Endothelial cell of umbilical vein (primary cell): ENCODE measurements around the gene FYTTD1. TPM values are rescaled to one million over a fixed set of nuclear protein-coding genes. Genes with fewer than 3 reads are reported as not detected.

ENCODE experiments used
- BruUV-seq: library from RNA; stranded (reverse); fragments of 400-500 nt; replicated peaks from 2 replicates; lab custom pipeline; 2021; lab: Mats Ljungman, UMichigan
- CTCF ChIA-PET: fragments of 300-600, 350-600 bp; sonication (Branson Sonifier 250); formaldehyde crosslinking; loops from one replicate; lab custom pipeline; 2021; ENCODE audit warnings: antibody characterized with exemption, inconsistent platforms; lab: Charles Lee
- POLR2A ChIA-PET: fragments of 300-600, 350-600 bp; sonication (Branson Sonifier 250); formaldehyde crosslinking; loops from one replicate; lab custom pipeline; 2021; ENCODE audit warnings: antibody characterized with exemption, inconsistent platforms; lab: Charles Lee
- DNase-seq: peaks from one replicate; pipeline ENCODE4 v3.0.0-alpha.2; 2011; ENCODE audit warnings: low read depth, low spot score
- FAIRE-seq: peaks from 2 replicates; lab custom pipeline; 2011; peaks lifted over from hg19 to GRCh38; lab: Jason Lieb, UNC
- H2AFZ ChIP-seq: 2 replicates; pipeline ENCODE4 v1.6.0; 2012; ENCODE audit warnings: low read depth, low read length, control low read depth, inconsistent platforms
- H3K27ac ChIP-seq: 2 replicates; pipeline ENCODE4 v1.5.1; 2011; ENCODE audit warnings: low read depth, mild to moderate bottlenecking, control low read depth, low read length, moderate library complexity; ENCODE audit not compliant: insufficient read depth
- H3K27me3 ChIP-seq, 2 experiments: 2 replicates each; pipeline versions ENCODE4 v1.6.0 to v1.6.1; 2011; ENCODE audit warnings: low read length in 2 of 2, mixed read lengths in 1 of 2; ENCODE audit not compliant: control insufficient read depth in 2 of 2, insufficient read depth in 2 of 2
- H3K36me3 ChIP-seq, 2 experiments: 2 replicates in 1 of 2; 3 replicates in 1 of 2; pipeline ENCODE4 v1.5.1; 2011; ENCODE audit warnings: low read length in 2 of 2, mild to moderate bottlenecking in 1 of 2, moderate library complexity in 1 of 2; ENCODE audit not compliant: control insufficient read depth in 2 of 2, insufficient read depth in 2 of 2; ENCODE audit errors: extremely low read depth in 1 of 2
- H3K4me1 ChIP-seq: 3 replicates; pipeline ENCODE4 v1.5.1; 2011; ENCODE audit warnings: mild to moderate bottlenecking, low read length; ENCODE audit not compliant: control insufficient read depth, insufficient read depth; ENCODE audit errors: extremely low read depth
- H3K4me2 ChIP-seq: 2 replicates; pipeline ENCODE4 v1.6.1; 2011; ENCODE audit warnings: low read length, control low read depth, mixed read lengths; ENCODE audit not compliant: insufficient read depth
- H3K4me3 ChIP-seq, 3 experiments: fragments of 200-600 bp in 1 of 3; sonication (generic), shearing (Covaris generic) in 1 of 3; replicated peaks in 1 of 3; 2 replicates each; pipeline ENCODE4 v1.5.1; 2011 to 2016; ENCODE audit warnings: control low read depth in 3 of 3, low read length in 3 of 3, mild to moderate bottlenecking in 2 of 3, inconsistent platforms in 1 of 3, low read depth in 1 of 3, moderate library complexity in 1 of 3; ENCODE audit not compliant: insufficient read depth in 1 of 3
- H3K79me2 ChIP-seq: 2 replicates; pipeline ENCODE4 v1.6.0; 2012; ENCODE audit warnings: low read length, inconsistent platforms; ENCODE audit not compliant: control insufficient read depth, insufficient read depth
- H3K9ac ChIP-seq: replicated peaks from 2 replicates; pipeline ENCODE3; 2011; ENCODE audit warnings: low read length, control low read depth; ENCODE audit not compliant: insufficient read depth; ENCODE audit errors: extremely low read depth
- H3K9me1 ChIP-seq: replicated peaks from 3 replicates; pipeline ENCODE4 v1.6.0; 2011; ENCODE audit warnings: mild to moderate bottlenecking, low read length; ENCODE audit not compliant: control insufficient read depth, insufficient read depth; ENCODE audit errors: extremely low read depth
- H3K9me3 ChIP-seq: replicated peaks from 2 replicates; pipeline ENCODE4 v1.5.1; 2012; ENCODE audit warnings: low read length, inconsistent platforms; ENCODE audit not compliant: control insufficient read depth, insufficient read depth
- H4K20me1 ChIP-seq: replicated peaks from 2 replicates; pipeline ENCODE3; 2011; ENCODE audit warnings: mild to moderate bottlenecking, low read length; ENCODE audit not compliant: control insufficient read depth, insufficient read depth; ENCODE audit errors: extremely low read depth
- EZH2 ChIP-seq: IDR thresholded peaks from 2 replicates; pipeline ENCODE4 v1.6.1; 2012; ENCODE audit warnings: borderline replicate concordance, low read depth, mild to moderate bottlenecking, moderate library complexity, low read length, inconsistent platforms; ENCODE audit not compliant: severe bottlenecking
- FOS ChIP-seq: IDR thresholded peaks from 2 replicates; pipeline ENCODE4 v1.6.1; 2011; ENCODE audit warnings: mild to moderate bottlenecking, low read length, moderate library complexity, borderline replicate concordance; ENCODE audit not compliant: insufficient read depth
- GATA2 ChIP-seq: IDR thresholded peaks from 2 replicates; pipeline ENCODE4 v1.7.0; 2011; ENCODE audit warnings: low read depth, mild to moderate bottlenecking, moderate library complexity, mixed read lengths, low read length; ENCODE audit not compliant: insufficient read length, insufficient read depth
- JUN ChIP-seq: IDR thresholded peaks from 2 replicates; pipeline ENCODE4 v1.6.1; 2011; ENCODE audit warnings: borderline replicate concordance, low read depth; ENCODE audit not compliant: insufficient read length, insufficient read depth
- MYC ChIP-seq: IDR thresholded peaks from one replicate; pipeline ENCODE4 v1.6.1; 2011; ENCODE audit warnings: mild to moderate bottlenecking, low read depth, low read length
- POLR2A ChIP-seq: IDR thresholded peaks from 2 replicates; pipeline ENCODE4 v1.6.1; 2012; ENCODE audit warnings: low read depth, mild to moderate bottlenecking, control low read depth, low read length
- POLR2AphosphoS5 ChIP-seq: IDR thresholded peaks from 2 replicates; pipeline ENCODE4 v1.6.1; 2012; ENCODE audit warnings: low read depth, mild to moderate bottlenecking, control low read depth, low read length, moderate library complexity; ENCODE audit not compliant: insufficient read depth
- dilution Hi-C: fragments of 300-500 bp; cut with MboI; formaldehyde crosslinking; loops from one replicate; pipeline ENCODE4 v1.15.0; 2019; ENCODE audit warnings: low sequenced_read_pairs; ENCODE audit not compliant: extremely low pct_ligation_motif_present
- intact Hi-C: fragments of 100-400 bp; cut with micrococcal nuclease; formaldehyde crosslinking; loops from one replicate; pipeline ENCODE4 v1.10.0; 2022
- polyA plus RNA-seq, 4 experiments: library from polyadenylated mRNA; depleted of rRNA in 3 of 4; stranded (reverse) in 3 of 4; unstranded in 1 of 4; fragments of >200 nt; gene quantifications; 2 replicates each; pipeline versions ENCODE4 v1.2.1 to v1.2.3, GENCODE V29; 2011 to 2012; ENCODE audit warnings: missing spikeins in 1 of 4
- total RNA-seq: library from RNA; stranded (reverse); gene quantifications from 2 replicates; pipeline ENCODE4 v1.2.3, GENCODE V29; 2021
- TF ChIP-seq, protein P1 (sequence below), 2 donors: IDR thresholded peaks; 1 replicate in 1 of 2; 2 replicates in 1 of 2; pipeline ENCODE4 v1.5.1; 2011; ENCODE audit warnings: low read length in 2 of 2, mild to moderate bottlenecking in 2 of 2, moderate library complexity in 2 of 2, control low read depth in 1 of 2, inconsistent platforms in 1 of 2, low read depth in 1 of 2; ENCODE audit not compliant: insufficient read depth in 1 of 2; ENCODE audit errors: extremely low read depth in 1 of 2
- TF ChIP-seq, protein P2 (sequence below): IDR thresholded peaks from 2 replicates; pipeline ENCODE4 v1.6.1; 2011; ENCODE audit not compliant: insufficient read depth, insufficient read length

Gene FYTTD1
- total and polyA plus RNA-seq, 2 donors (not counting 3 experiments of a cell fraction or from before 2014, with no cell fraction given) = 8.9 to 52.3 TPM

DNA sequence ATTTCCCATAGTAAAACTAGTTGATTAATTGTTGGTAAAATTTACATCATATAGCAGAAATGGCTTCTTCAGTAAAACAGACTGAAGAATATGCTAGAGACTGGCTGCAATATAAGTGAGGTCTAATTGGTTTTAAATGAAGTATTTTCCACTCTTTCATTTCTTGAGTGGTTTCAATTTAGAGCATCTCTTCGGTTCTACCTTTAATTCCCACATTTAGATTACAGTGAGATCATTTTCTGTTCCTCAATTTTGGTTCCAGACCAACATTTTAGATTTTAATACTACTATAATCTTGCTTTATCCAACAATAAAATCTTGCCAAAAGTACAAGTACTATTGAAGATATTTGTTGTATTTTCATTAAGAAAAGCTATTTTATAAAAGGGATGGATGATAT lies 40.4 kb downstream of the FYTTD1 start:
- TF ChIP-seq, protein P1, sequence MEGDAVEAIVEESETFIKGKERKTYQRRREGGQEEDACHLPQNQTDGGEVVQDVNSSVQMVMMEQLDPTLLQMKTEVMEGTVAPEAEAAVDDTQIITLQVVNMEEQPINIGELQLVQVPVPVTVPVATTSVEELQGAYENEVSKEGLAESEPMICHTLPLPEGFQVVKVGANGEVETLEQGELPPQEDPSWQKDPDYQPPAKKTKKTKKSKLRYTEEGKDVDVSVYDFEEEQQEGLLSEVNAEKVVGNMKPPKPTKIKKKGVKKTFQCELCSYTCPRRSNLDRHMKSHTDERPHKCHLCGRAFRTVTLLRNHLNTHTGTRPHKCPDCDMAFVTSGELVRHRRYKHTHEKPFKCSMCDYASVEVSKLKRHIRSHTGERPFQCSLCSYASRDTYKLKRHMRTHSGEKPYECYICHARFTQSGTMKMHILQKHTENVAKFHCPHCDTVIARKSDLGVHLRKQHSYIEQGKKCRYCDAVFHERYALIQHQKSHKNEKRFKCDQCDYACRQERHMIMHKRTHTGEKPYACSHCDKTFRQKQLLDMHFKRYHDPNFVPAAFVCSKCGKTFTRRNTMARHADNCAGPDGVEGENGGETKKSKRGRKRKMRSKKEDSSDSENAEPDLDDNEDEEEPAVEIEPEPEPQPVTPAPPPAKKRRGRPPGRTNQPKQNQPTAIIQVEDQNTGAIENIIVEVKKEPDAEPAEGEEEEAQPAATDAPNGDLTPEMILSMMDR (IDR thresholded peaks at IDR 0.05; ENCODE audit: extremely low read depth in 1 of 2, insufficient read depth in 1 of 2, low read depth in 1 of 2, low read length in 2 of 2) = no peak
- TF ChIP-seq EZH2 (no peak), MYC (no peak), POLR2A (no peak), GATA2 (no peak), FOS (no peak), POLR2AphosphoS5 (no peak), JUN (no peak)
- TF ChIP-seq, protein P2, sequence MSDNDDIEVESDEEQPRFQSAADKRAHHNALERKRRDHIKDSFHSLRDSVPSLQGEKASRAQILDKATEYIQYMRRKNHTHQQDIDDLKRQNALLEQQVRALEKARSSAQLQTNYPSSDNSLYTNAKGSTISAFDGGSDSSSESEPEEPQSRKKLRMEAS = no peak
- FAIRE-seq = no peak
- H3K9ac ChIP-seq = no peak overlapping the region
- H2AFZ ChIP-seq = no peak overlapping the region
- peaks cover 33% of the 10 kb centered on the region for H3K79me2 ChIP-seq
- ChIA-PET POLR2A (no interaction called here), CTCF (no interaction called here)
- dilution Hi-C loops = no loop called here
- DNase-seq = no peak
- H3K27ac ChIP-seq = no peak overlapping the region
- no peaks in the 10 kb centered on the region for H3K9me1 ChIP-seq
- no TSS peak for BruUV-seq
- H3K27me3 ChIP-seq = no peaks in the 10 kb centered on the region
- H4K20me1 ChIP-seq = no peaks in the 10 kb centered on the region
- peaks cover 14% of the 10 kb centered on the region for H3K4me1 ChIP-seq
- intact Hi-C loops = no loop called here
- no peak overlapping the region for H3K4me3 ChIP-seq
- H3K36me3 ChIP-seq = no peaks in the 10 kb centered on the region
- H3K4me2 ChIP-seq = peak overlapping the region; percentile 89
- no peaks in the 10 kb centered on the region for H3K9me3 ChIP-seq
